DOHH2 (cell line): ENCODE measurements around the gene CHRNA5.

ENCODE experiments used
- EZH2phosphoT487 ChIP-seq: fragments of 200-600 bp; sonication (generic); IDR thresholded peaks from 2 replicates; pipeline ENCODE4 v1.6.1; 2017; ENCODE audit warnings: borderline replicate concordance, mild to moderate bottlenecking, antibody characterized with exemption, low read length, moderate library complexity, mixed read lengths
- TF ChIP-seq, protein P1 (sequence below): fragments of 200-600 bp; sonication (generic); IDR thresholded peaks from one replicate; pipeline ENCODE4 v1.5.1; 2014; ENCODE audit warnings: antibody characterized with exemption, mild to moderate bottlenecking, low read depth, low read length; ENCODE audit not compliant: poor library complexity, severe bottlenecking

DNA sequence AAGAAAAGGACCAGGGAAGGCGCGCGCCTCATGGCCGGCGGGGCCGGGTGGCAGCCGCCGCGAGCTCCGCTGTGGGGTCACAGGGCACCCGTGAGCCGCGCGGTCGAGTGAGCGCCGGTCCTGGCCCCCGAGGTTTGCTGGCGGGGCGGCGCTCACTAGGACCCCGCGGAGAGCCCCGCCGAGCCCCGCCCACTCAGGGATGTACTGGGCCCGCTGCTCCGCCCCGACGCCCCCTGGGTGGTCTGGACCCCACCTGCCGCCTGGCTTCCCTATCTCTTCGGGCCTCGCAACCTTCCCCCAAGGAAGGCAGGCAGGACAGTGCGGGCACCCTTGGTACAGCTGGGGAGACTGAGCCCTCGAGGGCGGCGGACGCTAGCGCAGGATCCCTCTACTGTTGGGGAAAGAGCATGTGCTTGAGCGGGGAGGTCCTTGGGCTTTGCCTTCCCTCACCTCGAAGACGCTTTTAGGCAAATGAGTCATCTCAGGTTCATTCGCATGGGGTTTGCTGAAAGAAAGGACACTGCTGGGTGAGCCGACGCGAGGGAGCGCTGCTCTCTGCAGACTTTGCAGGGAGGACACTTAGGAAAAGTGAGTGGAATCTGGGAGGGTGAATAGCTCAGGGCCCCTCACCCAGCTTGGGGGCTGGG, 75.9 kb downstream of the CHRNA5 start, which contains the start of gene CHRNB4:
- TF ChIP-seq, protein P1, sequence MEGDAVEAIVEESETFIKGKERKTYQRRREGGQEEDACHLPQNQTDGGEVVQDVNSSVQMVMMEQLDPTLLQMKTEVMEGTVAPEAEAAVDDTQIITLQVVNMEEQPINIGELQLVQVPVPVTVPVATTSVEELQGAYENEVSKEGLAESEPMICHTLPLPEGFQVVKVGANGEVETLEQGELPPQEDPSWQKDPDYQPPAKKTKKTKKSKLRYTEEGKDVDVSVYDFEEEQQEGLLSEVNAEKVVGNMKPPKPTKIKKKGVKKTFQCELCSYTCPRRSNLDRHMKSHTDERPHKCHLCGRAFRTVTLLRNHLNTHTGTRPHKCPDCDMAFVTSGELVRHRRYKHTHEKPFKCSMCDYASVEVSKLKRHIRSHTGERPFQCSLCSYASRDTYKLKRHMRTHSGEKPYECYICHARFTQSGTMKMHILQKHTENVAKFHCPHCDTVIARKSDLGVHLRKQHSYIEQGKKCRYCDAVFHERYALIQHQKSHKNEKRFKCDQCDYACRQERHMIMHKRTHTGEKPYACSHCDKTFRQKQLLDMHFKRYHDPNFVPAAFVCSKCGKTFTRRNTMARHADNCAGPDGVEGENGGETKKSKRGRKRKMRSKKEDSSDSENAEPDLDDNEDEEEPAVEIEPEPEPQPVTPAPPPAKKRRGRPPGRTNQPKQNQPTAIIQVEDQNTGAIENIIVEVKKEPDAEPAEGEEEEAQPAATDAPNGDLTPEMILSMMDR: no peak
- no peak for TF ChIP-seq EZH2phosphoT487
